ENCODE measurements around the gene TRPT1. TPM values are rescaled to one million over a fixed set of nuclear protein-coding genes. Genes with fewer than 3 reads are reported as not detected.

The TRPT1 gene
- total RNA-seq, 1 donor from 2014 or later, result 43.2 TPM

DNA sequence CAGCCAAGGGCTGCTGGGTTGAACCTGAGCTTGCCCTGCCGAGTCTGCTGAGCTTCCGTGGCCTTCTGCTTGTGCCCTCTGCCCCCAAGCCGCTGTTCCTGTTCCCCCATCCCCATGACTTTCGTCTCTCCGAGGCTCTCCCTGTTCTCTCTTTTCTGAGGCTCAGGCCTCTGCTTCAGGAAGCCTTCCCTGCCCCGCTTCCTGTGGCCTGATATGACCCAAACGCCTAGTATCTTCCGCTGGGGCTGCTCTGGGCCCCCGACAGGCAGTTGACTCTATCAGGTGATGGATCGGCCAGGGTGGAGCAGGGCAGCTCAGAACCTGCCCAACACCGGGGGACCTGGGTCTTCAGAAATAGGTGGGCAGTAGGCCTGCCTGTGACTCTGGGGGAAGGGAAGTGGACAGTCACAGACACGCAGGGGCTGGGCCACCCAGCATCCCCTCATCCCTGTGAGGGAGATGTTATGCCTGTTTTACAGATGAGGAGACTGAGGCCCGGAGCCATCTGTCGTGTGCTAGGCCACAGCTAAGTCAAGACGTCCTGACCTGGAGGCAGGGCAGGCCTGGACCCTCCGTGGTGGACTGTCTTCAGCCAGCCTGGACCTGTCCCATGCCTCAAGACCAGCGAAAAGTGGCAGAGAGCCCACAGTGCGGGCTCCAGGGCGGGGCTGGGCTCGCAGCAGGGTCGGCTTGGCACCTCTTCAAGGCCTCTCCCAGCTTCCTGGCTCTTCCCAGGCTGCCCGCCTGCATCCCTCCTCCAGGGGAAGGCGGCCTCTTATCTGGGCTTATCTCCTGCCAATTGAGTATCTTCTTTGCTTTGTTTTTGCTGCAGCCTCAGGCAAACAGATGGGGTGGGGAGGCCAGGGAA lies 42.3 kb upstream of the TRPT1 start:
- DNase-seq (ENCODE audit: low read depth, low spot score), result no peak
- peaks cover 3% of the 10 kb centered on the region for H3K36me3 Mint-ChIP-seq (ENCODE audit: low read depth)
- H3K4me1 Mint-ChIP-seq, result peaks cover 26% of the 10 kb centered on the region
- TF ChIP-seq CTCF (conservative IDR thresholded peaks at IDR 0.05), result no peak
- H3K27ac Mint-ChIP-seq (ENCODE audit: unreplicated experiment), result peak overlapping the region; percentile 92
- no peaks in the 10 kb centered on the region for H3K9me3 Mint-ChIP-seq
- peak overlapping the region; percentile 85 for H3K4me3 Mint-ChIP-seq
- H3K27me3 Mint-ChIP-seq (ENCODE audit: low read depth), result peaks cover 7% of the 10 kb centered on the region

DNA sequence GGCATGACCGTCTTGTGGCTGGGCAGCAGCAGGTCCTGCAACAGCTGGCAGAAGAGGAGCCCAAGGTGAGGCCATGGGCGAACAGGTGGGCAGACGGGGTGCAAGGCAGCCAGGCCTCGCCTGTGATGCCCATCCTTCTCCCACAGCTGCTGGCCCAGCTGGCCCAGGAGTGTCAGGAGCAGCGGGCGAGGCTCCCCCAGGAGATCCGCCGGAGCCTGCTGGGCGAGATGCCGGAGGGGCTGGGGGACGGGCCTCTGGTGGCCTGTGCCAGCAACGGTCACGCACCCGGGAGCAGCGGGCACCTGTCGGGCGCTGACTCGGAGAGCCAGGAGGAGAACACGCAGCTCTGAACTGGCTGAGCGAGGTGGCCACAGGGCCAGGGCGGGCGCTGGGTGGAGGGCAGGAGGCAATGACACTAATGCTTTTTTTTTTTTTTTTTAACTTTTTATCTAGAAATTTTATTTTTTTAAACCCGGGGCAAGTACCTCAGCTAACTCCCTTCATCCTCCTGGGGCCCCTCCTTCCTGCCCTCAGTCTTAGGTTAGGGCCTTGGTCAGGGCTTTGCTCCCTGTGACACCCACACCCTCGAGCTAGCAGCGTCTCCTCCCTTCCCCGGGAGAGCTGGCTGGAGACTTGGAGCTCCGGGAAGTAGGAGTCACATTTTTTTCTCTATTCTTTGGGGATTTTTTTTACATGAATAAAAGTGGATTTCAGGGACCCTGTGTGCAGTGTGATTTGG lies 41.4 kb upstream of the TRPT1 start:
- Mint-ChIP-seq H3K27me3 (ENCODE audit: low read depth) (peaks cover 7% of the 10 kb centered on the region), H3K4me1 (peaks cover 31% of the 10 kb centered on the region), H3K9me3 (no peaks in the 10 kb centered on the region), H3K36me3 (ENCODE audit: low read depth) (peaks cover 5% of the 10 kb centered on the region), H3K27ac (ENCODE audit: unreplicated experiment) (no peak overlapping the region), H3K4me3 (peak overlapping the region; percentile 68)
- no peak for DNase-seq (ENCODE audit: low read depth, low spot score)
- no peak for TF ChIP-seq CTCF (conservative IDR thresholded peaks at IDR 0.05)

GRCh38 chr11:64266339-64266738 lies 40.4 kb upstream of the TRPT1 start:
- no peak for DNase-seq (ENCODE audit: low read depth, low spot score)
- Mint-ChIP-seq H3K27me3 (ENCODE audit: low read depth) (peaks cover 7% of the 10 kb centered on the region), H3K4me3 (peak overlapping the region; percentile 67), H3K9me3 (no peaks in the 10 kb centered on the region), H3K4me1 (peaks cover 25% of the 10 kb centered on the region), H3K36me3 (ENCODE audit: low read depth) (peaks cover 5% of the 10 kb centered on the region), H3K27ac (ENCODE audit: unreplicated experiment) (no peak overlapping the region)
- no peak for TF ChIP-seq CTCF (conservative IDR thresholded peaks at IDR 0.05)

DNA sequence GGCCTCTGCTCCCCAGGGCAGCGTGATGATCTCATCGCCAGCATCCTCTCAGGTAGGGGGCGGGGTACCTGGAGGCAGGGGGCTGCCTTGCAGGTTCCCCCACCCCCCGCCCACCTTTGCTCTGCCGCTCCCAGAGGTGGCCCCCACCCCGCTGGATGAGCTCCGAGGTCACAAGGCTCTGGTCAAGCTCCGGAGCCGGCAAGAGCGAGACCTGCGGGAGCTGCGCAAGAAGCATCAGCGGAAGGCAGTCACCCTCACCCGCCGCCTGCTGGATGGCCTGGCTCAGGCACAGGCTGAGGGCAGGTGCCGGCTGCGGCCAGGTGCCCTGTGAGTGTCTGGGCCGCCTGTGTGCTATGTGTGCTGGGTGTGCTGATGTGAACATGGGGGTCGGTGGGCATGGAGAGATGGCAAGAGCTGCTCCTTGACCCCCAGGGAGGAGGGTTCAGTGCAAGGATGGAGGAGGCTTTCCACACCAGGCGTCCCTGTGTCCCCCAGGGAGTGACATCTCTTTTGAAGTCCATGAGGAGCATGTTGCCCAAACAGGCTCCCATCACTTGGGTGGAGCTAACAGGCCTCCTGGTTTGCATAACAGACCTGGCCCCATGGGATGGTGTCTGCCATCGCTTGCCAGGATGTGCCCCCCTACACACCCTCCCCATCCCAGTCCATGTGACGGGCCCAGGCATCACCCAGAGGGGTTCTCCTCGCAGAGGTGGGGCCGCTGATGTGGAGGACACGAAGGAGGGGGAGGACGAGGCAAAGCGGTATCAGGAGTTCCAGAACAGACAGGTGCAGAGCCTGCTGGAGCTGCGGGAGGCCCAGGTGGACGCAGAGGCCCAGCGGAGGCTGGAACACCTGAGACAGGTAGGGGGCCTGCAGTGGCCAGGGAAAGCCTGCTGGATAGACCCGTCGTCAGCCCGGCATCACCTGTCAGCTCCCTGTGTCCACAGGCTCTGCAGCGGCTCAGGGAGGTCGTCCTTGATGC lies 39.5 kb upstream of the TRPT1 start:
- TF ChIP-seq CTCF (conservative IDR thresholded peaks at IDR 0.05), result no peak
- Mint-ChIP-seq H3K36me3 (ENCODE audit: low read depth) (peaks cover 5% of the 10 kb centered on the region), H3K27me3 (ENCODE audit: low read depth) (peaks cover 7% of the 10 kb centered on the region), H3K4me3 (peak overlapping the region; percentile 67), H3K27ac (ENCODE audit: unreplicated experiment) (no peak overlapping the region), H3K9me3 (no peaks in the 10 kb centered on the region), H3K4me1 (peaks cover 24% of the 10 kb centered on the region)
- no peak for DNase-seq (ENCODE audit: low read depth, low spot score)

- H3K9me3 Mint-ChIP-seq, result no peaks in the 10 kb centered on the region
- peak overlapping the region; percentile 38 for H3K4me3 Mint-ChIP-seq
- no peak for DNase-seq (ENCODE audit: low read depth, low spot score)
- peaks cover 20% of the 10 kb centered on the region for H3K4me1 Mint-ChIP-seq
- peaks cover 10% of the 10 kb centered on the region for H3K36me3 Mint-ChIP-seq (ENCODE audit: low read depth)
- TF ChIP-seq CTCF (conservative IDR thresholded peaks at IDR 0.05), result no peak
- no peak overlapping the region for H3K27ac Mint-ChIP-seq (ENCODE audit: unreplicated experiment)
- H3K27me3 Mint-ChIP-seq (ENCODE audit: low read depth), result no peaks in the 10 kb centered on the region
Observed at GRCh38 chr11:64264371-64264852, 38.4 kb upstream of the TRPT1 start.
